ENCODE results near the gene ILKAP.

DNA sequence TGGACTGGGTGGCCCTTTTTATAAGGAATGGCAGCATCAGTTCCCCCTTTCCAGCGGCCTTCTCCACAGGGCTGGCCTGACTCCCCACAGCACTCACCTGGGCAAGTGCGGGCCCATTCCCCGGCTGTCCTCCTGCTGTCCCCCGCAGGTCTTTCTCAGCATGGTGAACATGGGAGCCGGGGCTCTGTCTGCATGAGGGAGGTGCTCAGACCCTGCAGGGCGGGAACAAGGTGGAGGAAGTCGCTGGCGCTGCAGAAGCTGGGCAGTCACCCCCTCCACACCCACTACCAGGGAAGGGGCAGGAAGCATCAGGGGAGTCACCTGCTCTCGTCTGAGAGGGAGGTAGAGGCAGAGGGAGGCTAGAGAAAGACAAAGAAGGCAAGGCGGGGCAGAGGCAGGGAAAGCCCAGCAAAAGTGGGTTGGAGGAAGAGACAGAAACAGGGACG is 24.1 kb upstream of the ILKAP start:
- TF ChIP-seq, protein P1, sequence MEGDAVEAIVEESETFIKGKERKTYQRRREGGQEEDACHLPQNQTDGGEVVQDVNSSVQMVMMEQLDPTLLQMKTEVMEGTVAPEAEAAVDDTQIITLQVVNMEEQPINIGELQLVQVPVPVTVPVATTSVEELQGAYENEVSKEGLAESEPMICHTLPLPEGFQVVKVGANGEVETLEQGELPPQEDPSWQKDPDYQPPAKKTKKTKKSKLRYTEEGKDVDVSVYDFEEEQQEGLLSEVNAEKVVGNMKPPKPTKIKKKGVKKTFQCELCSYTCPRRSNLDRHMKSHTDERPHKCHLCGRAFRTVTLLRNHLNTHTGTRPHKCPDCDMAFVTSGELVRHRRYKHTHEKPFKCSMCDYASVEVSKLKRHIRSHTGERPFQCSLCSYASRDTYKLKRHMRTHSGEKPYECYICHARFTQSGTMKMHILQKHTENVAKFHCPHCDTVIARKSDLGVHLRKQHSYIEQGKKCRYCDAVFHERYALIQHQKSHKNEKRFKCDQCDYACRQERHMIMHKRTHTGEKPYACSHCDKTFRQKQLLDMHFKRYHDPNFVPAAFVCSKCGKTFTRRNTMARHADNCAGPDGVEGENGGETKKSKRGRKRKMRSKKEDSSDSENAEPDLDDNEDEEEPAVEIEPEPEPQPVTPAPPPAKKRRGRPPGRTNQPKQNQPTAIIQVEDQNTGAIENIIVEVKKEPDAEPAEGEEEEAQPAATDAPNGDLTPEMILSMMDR (IDR thresholded peaks at IDR 0.05): no peak
- TF ChIP-seq POLR2A (IDR thresholded peaks at IDR 0.05): no peak

Data from gastroesophageal sphincter (tissue), 3 donors.